Endothelial cell of umbilical vein (primary cell): ENCODE measurements around the gene FBXL19.

Experiments
- POLR2AphosphoS5 ChIP-seq: IDR thresholded peaks from 2 replicates; pipeline ENCODE4 v1.6.1; 2012; ENCODE audit warnings: low read depth, mild to moderate bottlenecking, control low read depth, low read length, moderate library complexity; ENCODE audit not compliant: insufficient read depth
- TF ChIP-seq, protein P1 (sequence below), 2 donors: IDR thresholded peaks; 1 replicate in 1 of 2; 2 replicates in 1 of 2; pipeline ENCODE4 v1.5.1; 2011; ENCODE audit warnings: low read length in 2 of 2, mild to moderate bottlenecking in 2 of 2, moderate library complexity in 2 of 2, control low read depth in 1 of 2, inconsistent platforms in 1 of 2, low read depth in 1 of 2; ENCODE audit not compliant: insufficient read depth in 1 of 2; ENCODE audit errors: extremely low read depth in 1 of 2

DNA sequence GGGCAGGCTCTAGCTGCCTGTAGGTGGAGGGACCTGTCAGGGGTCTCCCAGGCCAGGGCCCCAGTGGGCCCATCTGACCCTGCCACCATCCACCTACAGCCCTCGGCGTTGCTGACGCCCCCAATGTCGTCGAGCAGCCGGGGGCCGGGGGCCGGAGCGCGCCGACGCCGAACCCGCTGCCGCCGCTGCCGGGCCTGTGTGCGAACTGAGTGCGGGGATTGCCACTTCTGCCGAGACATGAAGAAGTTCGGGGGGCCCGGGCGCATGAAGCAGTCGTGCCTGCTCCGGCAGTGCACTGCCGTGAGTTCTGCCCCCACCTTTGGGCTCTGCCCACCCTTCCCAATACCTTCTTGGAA is 2.2 kb downstream of the FBXL19 start:
- TF ChIP-seq, protein P1, sequence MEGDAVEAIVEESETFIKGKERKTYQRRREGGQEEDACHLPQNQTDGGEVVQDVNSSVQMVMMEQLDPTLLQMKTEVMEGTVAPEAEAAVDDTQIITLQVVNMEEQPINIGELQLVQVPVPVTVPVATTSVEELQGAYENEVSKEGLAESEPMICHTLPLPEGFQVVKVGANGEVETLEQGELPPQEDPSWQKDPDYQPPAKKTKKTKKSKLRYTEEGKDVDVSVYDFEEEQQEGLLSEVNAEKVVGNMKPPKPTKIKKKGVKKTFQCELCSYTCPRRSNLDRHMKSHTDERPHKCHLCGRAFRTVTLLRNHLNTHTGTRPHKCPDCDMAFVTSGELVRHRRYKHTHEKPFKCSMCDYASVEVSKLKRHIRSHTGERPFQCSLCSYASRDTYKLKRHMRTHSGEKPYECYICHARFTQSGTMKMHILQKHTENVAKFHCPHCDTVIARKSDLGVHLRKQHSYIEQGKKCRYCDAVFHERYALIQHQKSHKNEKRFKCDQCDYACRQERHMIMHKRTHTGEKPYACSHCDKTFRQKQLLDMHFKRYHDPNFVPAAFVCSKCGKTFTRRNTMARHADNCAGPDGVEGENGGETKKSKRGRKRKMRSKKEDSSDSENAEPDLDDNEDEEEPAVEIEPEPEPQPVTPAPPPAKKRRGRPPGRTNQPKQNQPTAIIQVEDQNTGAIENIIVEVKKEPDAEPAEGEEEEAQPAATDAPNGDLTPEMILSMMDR (IDR thresholded peaks at IDR 0.05; ENCODE audit: extremely low read depth in 1 of 2, insufficient read depth in 1 of 2, low read depth in 1 of 2, low read length in 2 of 2) = no peak
- TF ChIP-seq POLR2AphosphoS5 = no peak
